ENCODE measurements around the gene CDC7.

- no peak for TF ChIP-seq CTCF (conservative IDR thresholded peaks at IDR 0.05; ENCODE audit: low read length)
- no peak for TF ChIP-seq EZH2phosphoT487 (IDR thresholded peaks at IDR 0.05; ENCODE audit: borderline replicate concordance, low read depth, low read length)
These were observed 10.1 kb downstream of the CDC7 start for GRCh38 chr1:91510754-91511153.

All from OCI-LY7 (cell line).